ENCODE measurements around the gene GRN. TPM values are rescaled to one million over a fixed set of nuclear protein-coding genes. Genes with fewer than 3 reads are reported as not detected.

The GRN gene
- total RNA-seq, 1 donor from 2014 or later, result 88.7 TPM

- H3K27me3 Mint-ChIP-seq (ENCODE audit: unreplicated experiment), result peaks cover 5% of the 10 kb centered on the region
- TF ChIP-seq CTCF (IDR thresholded peaks at IDR 0.05; ENCODE audit: partially characterized antibody, unreplicated experiment), result no peak
- no peak overlapping the region for H3K27ac Mint-ChIP-seq (ENCODE audit: unreplicated experiment)
- H3K4me3 Mint-ChIP-seq (ENCODE audit: unreplicated experiment), result no peak overlapping the region
- peaks cover 4% of the 10 kb centered on the region for H3K9me3 Mint-ChIP-seq (ENCODE audit: unreplicated experiment)
- DNase-seq, result no peak
- H3K4me1 Mint-ChIP-seq (ENCODE audit: low read depth, unreplicated experiment), result peaks cover 5% of the 10 kb centered on the region
- peaks cover 5% of the 10 kb centered on the region for H3K36me3 Mint-ChIP-seq (ENCODE audit: unreplicated experiment)
Measured at GRCh38 chr17:44398692-44399691, 53.9 kb downstream of the GRN start.

- Mint-ChIP-seq H3K9me3 (ENCODE audit: unreplicated experiment) (peaks cover 4% of the 10 kb centered on the region), H3K27ac (ENCODE audit: unreplicated experiment) (peak overlapping the region; percentile 22), H3K4me3 (ENCODE audit: unreplicated experiment) (peak overlapping the region; percentile 57), H3K4me1 (ENCODE audit: low read depth, unreplicated experiment) (peaks cover 5% of the 10 kb centered on the region), H3K36me3 (ENCODE audit: unreplicated experiment) (peaks cover 5% of the 10 kb centered on the region), H3K27me3 (ENCODE audit: unreplicated experiment) (peaks cover 5% of the 10 kb centered on the region)
- TF ChIP-seq CTCF (IDR thresholded peaks at IDR 0.05; ENCODE audit: partially characterized antibody, unreplicated experiment), result peak; percentile 35
- no peak for DNase-seq
Measured at GRCh38 chr17:44400226-44400847, 55.2 kb downstream of the GRN start.

Other genes starting within 250 kb of the GRN start
- gene HDAC5, start 221.7 kb upstream of the GRN start, total RNA-seq (ENCODE audit: unreplicated experiment), result 185 TPM
- 3.2 TPM for gene HROB, start 203.4 kb upstream of the GRN start, total RNA-seq (ENCODE audit: unreplicated experiment)
- not detected for gene ASB16, start 174.6 kb upstream of the GRN start, total RNA-seq (ENCODE audit: unreplicated experiment)
- 52.1 TPM for gene TMUB2, start 158.3 kb upstream of the GRN start, total RNA-seq (ENCODE audit: unreplicated experiment)
- 146 TPM for gene ATXN7L3, start 145.4 kb upstream of the GRN start, total RNA-seq (ENCODE audit: unreplicated experiment)
- 97.6 TPM for gene UBTF, start 125.6 kb upstream of the GRN start, total RNA-seq (ENCODE audit: unreplicated experiment)
- gene SLC4A1, start 77.2 kb upstream of the GRN start, total RNA-seq (ENCODE audit: unreplicated experiment), result not detected
- gene RUNDC3A, start 36.7 kb upstream of the GRN start, total RNA-seq (ENCODE audit: unreplicated experiment), result 282 TPM
- gene SLC25A39, start 20.5 kb upstream of the GRN start, total RNA-seq (ENCODE audit: unreplicated experiment), result 104 TPM
- 81.3 TPM for gene FAM171A2, start 18.6 kb downstream of the GRN start, total RNA-seq (ENCODE audit: unreplicated experiment)
- 7.1 TPM for gene ITGA2B, start 44.3 kb downstream of the GRN start, total RNA-seq (ENCODE audit: unreplicated experiment)
- gene GPATCH8, start 158.1 kb downstream of the GRN start, total RNA-seq (ENCODE audit: unreplicated experiment), result 62.6 TPM
- gene FZD2, start 212.2 kb downstream of the GRN start, total RNA-seq (ENCODE audit: unreplicated experiment), result 1.3 TPM